SJCRH30 (cell line): ENCODE results near the gene PTGFRN. TPM values are rescaled to one million over a fixed set of nuclear protein-coding genes. Genes with fewer than 3 reads are reported as not detected.
A peak's percentile ranks its signal among the peaks of the same experiment; 100 is the strongest.
"Not testable (repeated sequence)": the region's sequence is repeated elsewhere in the genome, so short reads cannot be mapped to it uniquely, and the experiment has no call there.

ENCODE experiments used
- DNase-seq, 2 experiments: peaks; one replicate each; pipeline ENCODE4 v3.0.0-alpha.2; 2015 to 2020
- H3K27ac ChIP-seq: fragments of 250-450 bp; sonication (Bioruptor Pico); 2 replicates; pipeline ENCODE4 v1.5.1; 2020; ENCODE audit warnings: mild to moderate bottlenecking, moderate library complexity
- H3K27me3 ChIP-seq: fragments of 250-450 bp; sonication (Bioruptor Pico); 2 replicates; pipeline ENCODE4 v1.5.1; 2020; ENCODE audit warnings: mild to moderate bottlenecking, moderate library complexity
- H3K36me3 ChIP-seq: fragments of 250-450 bp; sonication (Bioruptor Pico); 2 replicates; pipeline ENCODE4 v1.5.1; 2020; ENCODE audit warnings: mild to moderate bottlenecking, moderate library complexity
- H3K4me1 ChIP-seq: fragments of 250-450 bp; sonication (Bioruptor Pico); 2 replicates; pipeline ENCODE4 v1.5.1; 2020; ENCODE audit warnings: mild to moderate bottlenecking, moderate library complexity
- H3K4me3 ChIP-seq: fragments of 250-450 bp; sonication (Bioruptor Pico); 2 replicates; pipeline ENCODE4 v1.5.1; 2020; ENCODE audit warnings: mild to moderate bottlenecking, moderate library complexity
- H3K9me3 ChIP-seq: fragments of 250-450 bp; sonication (Bioruptor Pico); replicated peaks from 2 replicates; pipeline ENCODE4 v1.5.1; 2020; ENCODE audit warnings: mild to moderate bottlenecking, moderate library complexity
- total RNA-seq: library from RNA; depleted of rRNA; stranded (reverse); fragments of >200 nt; shearing (Covaris generic); gene quantifications from 2 replicates; pipeline ENCODE4 v1.2.3, GENCODE V29; 2014

The PTGFRN gene
- total RNA-seq, 1 experiment from 2014 or later, result 146 TPM

DNA sequence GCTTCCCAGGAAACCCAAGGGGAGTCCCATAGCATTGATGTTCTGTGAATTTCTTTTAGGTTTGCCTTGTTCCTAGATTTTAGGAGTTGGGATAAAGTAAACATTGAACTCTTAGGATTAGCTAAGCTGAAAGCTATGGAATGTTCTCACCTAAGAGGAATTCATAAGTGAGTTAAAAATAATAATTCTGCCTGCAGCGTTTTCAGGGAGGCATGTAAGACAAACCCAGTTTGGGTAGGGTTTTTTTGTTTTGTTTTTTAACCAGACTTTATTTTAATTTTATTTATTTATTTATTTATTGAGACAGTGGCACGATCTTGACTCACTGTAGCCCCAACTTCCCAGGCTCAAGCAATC is 62.9 kb downstream of the PTGFRN start:
- Histone ChIP-seq H3K9me3 (peaks cover 9% of the 10 kb centered on the region; the same call in 1 of the 2 replicates), H3K27ac (peak overlapping the region; percentile 62), H3K4me1 (peaks cover 29% of the 10 kb centered on the region), H3K36me3 (peaks cover 43% of the 10 kb centered on the region), H3K27me3 (no peaks in the 10 kb centered on the region), H3K4me3 (no peak overlapping the region)
- DNase-seq, result no peak

DNA sequence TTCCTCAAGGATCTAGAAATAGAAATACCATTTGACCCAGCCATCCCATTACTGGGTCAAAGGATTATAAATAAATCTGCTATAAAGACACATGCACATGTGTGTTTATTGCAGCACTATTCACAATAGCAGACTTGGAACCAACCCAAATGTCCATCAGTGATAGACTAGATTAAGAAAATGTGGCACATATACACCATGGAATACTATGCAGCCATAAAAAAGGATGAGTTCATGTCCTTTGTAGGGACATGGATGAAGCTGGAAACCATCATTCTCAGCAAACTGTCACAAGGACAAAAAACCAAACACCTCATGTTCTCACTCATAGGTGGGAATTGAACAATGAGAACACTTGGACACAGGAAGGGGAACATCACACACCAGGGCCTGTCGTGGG is 70.6 kb downstream of the PTGFRN start:
- not testable (repeated sequence) for H3K27ac ChIP-seq, H3K9me3 ChIP-seq, H3K4me3 ChIP-seq, DNase-seq, H3K27me3 ChIP-seq, H3K4me1 ChIP-seq
- peaks cover 16% of the 10 kb centered on the region for H3K36me3 ChIP-seq

DNA sequence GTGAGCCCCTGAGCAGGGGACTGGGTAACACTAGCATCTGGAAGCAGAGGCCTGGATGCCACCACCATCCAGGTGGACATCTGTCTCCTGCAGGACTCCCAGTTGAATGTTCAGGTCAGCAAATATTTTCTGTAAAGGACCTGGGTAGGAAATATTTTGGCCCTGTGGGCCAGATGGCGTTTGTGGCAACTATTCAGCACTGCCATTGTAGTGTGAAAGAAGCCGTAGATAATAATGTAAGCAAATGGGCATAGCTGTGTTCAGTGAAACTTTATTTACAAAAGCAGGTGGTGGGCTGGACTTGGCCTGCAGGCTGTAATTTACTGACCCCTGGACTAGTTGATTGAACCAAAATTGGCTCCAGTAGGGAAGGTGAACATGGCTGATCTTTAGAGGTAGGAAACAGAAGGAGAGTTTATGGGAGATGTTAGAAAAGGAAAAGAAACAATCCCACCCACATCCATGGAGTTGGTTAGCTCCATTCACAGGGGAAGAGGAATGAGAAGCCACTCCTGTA is 71.9 kb downstream of the PTGFRN start:
- Histone ChIP-seq H3K4me3 (no peak overlapping the region), H3K27me3 (no peaks in the 10 kb centered on the region), H3K9me3 (peaks cover 5% of the 10 kb centered on the region; the same call in 1 of the 2 replicates), H3K27ac (no peak overlapping the region), H3K36me3 (0 out of 2 replicates have a peak, but pooled peaks cover 3% of the 10 kb centered on the region), H3K4me1 (no peaks in the 10 kb centered on the region)
- no peak for DNase-seq

DNA sequence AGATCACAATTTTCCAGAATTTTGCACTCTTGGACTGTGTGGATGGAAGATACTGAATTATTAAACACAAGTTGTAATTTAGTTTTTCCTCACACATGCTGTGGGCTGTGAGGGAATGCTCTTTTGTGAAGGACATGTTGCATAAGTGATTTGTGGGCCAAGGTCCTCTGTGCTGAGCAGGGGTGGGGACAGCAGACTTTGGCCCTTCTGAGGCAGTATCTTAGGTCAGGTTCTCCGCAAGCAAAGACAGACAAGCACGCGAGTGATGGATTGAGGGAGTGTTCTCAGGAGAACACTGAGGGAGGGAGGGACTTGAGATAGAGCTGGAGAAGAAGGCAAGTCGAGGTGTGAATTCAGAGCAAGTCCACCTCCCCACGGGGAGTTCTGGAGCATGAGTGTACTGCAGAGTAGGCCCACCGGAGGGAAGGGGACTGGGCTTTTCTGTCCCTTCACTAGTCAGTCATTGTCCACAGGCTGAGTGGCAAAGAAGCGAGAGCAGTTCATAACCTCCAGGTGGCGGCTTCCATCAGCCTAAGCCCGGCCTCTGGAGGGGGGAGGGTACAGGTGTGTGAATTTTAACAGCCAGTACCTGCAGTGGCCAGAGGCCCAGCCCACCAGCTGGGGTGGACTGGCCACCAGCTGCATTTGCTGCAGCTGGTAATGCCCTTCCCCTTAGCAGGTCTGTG is 72.7 kb downstream of the PTGFRN start:
- no peaks in the 10 kb centered on the region for H3K27me3 ChIP-seq
- no peaks in the 10 kb centered on the region; the same call in 1 of the 2 replicates for H3K9me3 ChIP-seq
- peaks cover 7% of the 10 kb centered on the region; the same call in 1 of the 2 replicates for H3K36me3 ChIP-seq
- no peaks in the 10 kb centered on the region for H3K4me1 ChIP-seq
- no peak overlapping the region for H3K27ac ChIP-seq
- no peak for DNase-seq
- no peak overlapping the region for H3K4me3 ChIP-seq

DNA sequence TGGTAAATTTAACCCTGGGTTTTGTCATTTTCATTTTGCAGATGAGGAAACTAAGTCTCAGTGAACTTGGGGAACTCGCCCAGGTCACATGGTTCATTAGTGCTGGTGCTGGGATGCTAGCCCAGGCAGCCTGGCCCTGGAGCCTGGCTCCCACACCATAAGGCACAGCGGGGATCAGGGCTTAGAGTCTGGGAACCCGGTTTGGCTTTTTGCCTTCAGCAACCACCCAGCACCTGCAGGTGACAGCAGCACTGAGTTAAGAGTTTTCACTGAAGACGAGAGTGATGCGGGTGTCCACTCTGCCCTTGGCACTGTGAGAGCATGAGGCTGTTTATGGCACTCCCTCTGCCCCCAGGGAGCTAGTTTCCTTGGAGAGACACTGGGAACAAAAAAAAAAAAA is 73.4 kb downstream of the PTGFRN start:
- no peak overlapping the region for H3K27ac ChIP-seq
- no peak overlapping the region for H3K4me3 ChIP-seq
- H3K9me3 ChIP-seq, result no peaks in the 10 kb centered on the region; the same call in 1 of the 2 replicates
- no peak for DNase-seq
- H3K36me3 ChIP-seq, result peaks cover 7% of the 10 kb centered on the region; the same call in 1 of the 2 replicates
- no peaks in the 10 kb centered on the region for H3K4me1 ChIP-seq
- H3K27me3 ChIP-seq, result no peaks in the 10 kb centered on the region

DNA sequence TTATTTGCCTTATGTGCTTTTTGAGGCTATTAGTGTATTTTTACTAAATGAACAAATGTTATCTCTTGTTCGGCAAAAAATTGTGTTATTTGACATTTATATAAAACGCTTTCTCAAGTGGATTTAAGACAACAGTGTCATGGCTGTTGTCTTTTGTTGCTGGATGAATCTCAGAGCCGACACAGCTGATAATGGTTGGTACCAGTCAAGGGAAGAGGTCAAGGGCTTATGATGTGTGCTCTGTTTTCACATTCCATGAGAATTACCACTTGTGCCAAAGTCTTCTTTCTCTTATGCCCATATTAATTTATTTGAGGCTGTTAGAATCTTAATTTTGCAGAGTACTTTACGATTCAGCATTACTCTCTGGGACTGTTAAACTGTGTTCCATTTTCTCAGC is 74.0 kb downstream of the PTGFRN start:
- Histone ChIP-seq H3K27me3 (no peaks in the 10 kb centered on the region), H3K27ac (no peak overlapping the region), H3K4me1 (no peaks in the 10 kb centered on the region), H3K9me3 (no peaks in the 10 kb centered on the region; the same call in 1 of the 2 replicates), H3K36me3 (peaks cover 7% of the 10 kb centered on the region; the same call in 1 of the 2 replicates), H3K4me3 (no peak overlapping the region)
- DNase-seq, result no peak

DNA sequence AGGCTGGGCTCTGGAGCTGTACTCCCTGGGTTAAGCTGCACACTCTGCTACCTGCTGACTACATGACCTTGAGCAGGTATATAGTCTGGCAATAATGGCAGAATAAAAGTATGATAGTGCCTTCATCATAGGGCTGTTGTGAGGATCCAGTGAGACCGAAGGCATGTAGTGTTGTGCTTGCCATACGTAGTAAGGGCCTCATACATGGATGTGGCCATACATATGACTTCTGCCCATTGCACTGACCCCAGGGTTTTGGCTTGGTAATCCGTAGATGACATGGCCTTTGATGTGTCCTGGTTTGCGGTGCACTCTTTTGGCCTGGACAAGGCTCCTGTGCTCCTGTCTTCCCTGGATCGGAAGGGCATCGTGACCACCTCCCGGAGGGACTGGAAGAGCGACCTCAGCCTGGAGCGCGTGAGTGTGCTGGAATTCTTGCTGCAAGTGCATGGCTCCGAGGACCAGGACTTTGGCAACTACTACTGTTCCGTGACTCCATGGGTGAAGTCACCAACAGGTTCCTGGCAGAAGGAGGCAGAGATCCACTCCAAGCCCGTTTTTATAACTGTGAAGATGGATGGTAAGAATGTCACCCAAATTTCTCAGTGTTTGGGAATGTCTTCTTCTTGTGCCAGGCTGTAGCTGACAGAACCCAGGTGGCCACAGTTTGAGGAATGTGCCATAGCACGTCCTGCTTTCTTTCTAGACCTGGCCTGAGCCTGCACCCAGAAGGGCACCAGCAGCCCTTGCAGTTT is 74.9 kb downstream of the PTGFRN start:
- H3K4me3 ChIP-seq, result no peak overlapping the region
- no peak overlapping the region for H3K27ac ChIP-seq
- peaks cover 2% of the 10 kb centered on the region for H3K4me1 ChIP-seq
- no peak for DNase-seq
- no peaks in the 10 kb centered on the region; the same call in 1 of the 2 replicates for H3K9me3 ChIP-seq
- H3K27me3 ChIP-seq, result no peaks in the 10 kb centered on the region
- H3K36me3 ChIP-seq, result peaks cover 7% of the 10 kb centered on the region; the same call in 1 of the 2 replicates

DNA sequence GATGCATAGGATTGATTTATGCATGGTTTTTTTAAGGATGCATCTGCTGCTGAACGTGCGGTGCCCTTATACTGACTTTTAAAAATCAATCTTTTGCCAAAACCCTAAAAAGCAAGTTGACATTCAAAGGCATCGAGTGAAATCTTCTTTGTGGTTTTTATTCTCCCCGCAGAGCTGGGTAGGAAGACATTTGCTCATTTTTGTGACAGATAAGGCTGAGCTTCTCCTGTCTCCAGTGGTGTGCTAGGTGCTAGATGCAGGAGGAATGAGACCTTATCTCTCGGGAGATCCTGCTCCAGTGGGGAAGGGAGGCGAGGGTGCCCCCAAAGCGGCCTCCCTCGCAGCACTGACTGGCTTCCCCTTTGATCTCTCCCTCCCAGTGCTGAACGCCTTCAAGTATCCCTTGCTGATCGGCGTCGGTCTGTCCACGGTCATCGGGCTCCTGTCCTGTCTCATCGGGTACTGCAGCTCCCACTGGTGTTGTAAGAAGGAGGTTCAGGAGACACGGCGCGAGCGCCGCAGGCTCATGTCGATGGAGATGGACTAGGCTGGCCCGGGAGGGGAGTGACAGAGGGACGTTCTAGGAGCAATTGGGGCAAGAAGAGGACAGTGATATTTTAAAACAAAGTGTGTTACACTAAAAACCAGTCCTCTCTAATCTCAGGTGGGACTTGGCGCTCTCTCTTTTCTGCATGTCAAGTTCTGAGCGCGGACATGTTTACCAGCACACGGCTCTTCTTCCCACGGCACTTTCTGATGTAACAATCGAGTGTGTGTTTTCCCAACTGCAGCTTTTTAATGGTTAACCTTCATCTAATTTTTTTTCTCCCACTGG is 76.9 kb downstream of the PTGFRN start:
- DNase-seq, result no peak
- Histone ChIP-seq H3K27ac (no peak overlapping the region), H3K4me3 (no peak overlapping the region), H3K27me3 (no peaks in the 10 kb centered on the region), H3K4me1 (peaks cover 19% of the 10 kb centered on the region), H3K36me3 (peaks cover 7% of the 10 kb centered on the region; the same call in 1 of the 2 replicates), H3K9me3 (no peaks in the 10 kb centered on the region)

DNA sequence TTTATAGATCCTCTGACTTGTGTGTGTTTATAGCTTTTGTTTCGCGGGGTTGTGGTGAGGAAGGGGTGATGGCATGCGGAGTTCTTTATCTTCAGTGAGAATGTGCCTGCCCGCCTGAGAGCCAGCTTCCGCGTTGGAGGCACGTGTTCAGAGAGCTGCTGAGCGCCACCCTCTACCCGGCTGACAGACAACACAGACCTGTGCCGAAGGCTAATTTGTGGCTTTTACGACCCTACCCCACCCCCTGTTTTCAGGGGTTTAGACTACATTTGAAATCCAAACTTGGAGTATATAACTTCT is 77.5 kb downstream of the PTGFRN start:
- DNase-seq, result no peak
- Histone ChIP-seq H3K4me3 (no peak overlapping the region), H3K9me3 (no peaks in the 10 kb centered on the region), H3K27ac (no peak overlapping the region), H3K4me1 (peaks cover 19% of the 10 kb centered on the region), H3K27me3 (no peaks in the 10 kb centered on the region), H3K36me3 (peaks cover 7% of the 10 kb centered on the region; the same call in 1 of the 2 replicates)

DNA sequence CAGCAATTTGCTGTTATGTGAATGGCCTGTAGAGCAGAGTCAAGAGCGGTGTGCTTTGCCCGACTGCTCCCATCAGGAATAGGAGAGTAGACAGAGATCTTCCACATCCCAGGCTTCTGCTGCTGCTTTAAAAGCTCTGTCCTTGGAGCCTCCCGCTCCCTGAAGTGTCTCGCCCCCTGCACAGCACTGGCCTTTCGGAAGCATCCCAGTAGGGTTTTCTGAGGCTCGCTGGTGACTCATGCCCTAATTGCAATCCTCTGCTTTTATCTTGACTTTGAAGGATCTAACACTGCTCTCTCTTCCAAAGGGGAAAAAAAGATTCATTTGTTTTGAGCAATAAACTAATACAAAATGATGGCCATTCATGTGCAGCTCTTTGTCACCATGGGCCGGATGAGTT is 78.5 kb downstream of the PTGFRN start:
- Histone ChIP-seq H3K36me3 (peaks cover 10% of the 10 kb centered on the region; the same call in 1 of the 2 replicates), H3K4me3 (no peak overlapping the region), H3K4me1 (peaks cover 19% of the 10 kb centered on the region), H3K9me3 (no peaks in the 10 kb centered on the region), H3K27me3 (no peaks in the 10 kb centered on the region), H3K27ac (no peak overlapping the region)
- DNase-seq, result no peak

DNA sequence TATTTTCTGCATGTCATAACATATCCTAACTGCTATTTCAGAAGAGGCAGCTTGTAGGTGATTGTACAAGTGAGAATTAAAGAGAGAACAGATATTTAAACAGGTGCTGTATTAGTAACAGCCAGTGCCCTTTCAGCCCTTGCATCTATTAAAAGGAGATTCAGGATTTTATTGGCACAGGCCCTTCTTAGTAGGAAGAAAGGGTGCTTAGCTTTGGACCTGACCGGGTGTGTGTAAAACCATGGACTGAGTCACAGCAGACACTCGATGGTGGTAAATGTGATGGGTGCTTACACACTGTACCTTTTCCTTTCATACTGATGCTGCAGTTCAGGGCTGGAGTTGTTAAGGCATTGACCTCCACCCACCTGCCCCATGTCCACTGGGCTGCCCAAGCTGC is 79.2 kb downstream of the PTGFRN start:
- Histone ChIP-seq H3K36me3 (peaks cover 10% of the 10 kb centered on the region; the same call in 1 of the 2 replicates), H3K27ac (no peak overlapping the region), H3K9me3 (no peaks in the 10 kb centered on the region), H3K27me3 (no peaks in the 10 kb centered on the region), H3K4me3 (no peak overlapping the region), H3K4me1 (peaks cover 19% of the 10 kb centered on the region)
- no peak for DNase-seq

DNA sequence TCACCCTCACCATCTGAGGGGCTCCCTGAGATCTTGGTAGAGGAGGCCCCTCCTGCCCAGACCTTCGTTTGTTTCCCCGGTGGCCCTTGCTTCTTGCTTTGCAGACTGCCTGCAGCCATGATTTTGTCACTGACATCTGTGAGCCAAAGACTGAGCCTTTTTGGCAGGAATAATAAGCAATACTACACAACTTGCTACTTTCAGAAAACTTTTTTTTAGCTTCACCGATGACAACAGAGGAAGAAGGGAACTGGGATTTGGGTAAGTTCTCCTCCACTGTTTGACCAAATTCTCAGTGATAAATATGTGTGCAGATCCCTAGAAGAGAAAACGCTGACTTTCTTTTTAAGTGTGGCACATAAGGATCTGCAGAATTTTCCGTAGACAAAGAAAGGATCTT is 80.1 kb downstream of the PTGFRN start:
- Histone ChIP-seq H3K4me3 (no peak overlapping the region), H3K9me3 (no peaks in the 10 kb centered on the region), H3K4me1 (peaks cover 19% of the 10 kb centered on the region), H3K27me3 (no peaks in the 10 kb centered on the region), H3K27ac (peak overlapping the region; percentile 75), H3K36me3 (peaks cover 10% of the 10 kb centered on the region; the same call in 1 of the 2 replicates)
- no peak for DNase-seq

DNA sequence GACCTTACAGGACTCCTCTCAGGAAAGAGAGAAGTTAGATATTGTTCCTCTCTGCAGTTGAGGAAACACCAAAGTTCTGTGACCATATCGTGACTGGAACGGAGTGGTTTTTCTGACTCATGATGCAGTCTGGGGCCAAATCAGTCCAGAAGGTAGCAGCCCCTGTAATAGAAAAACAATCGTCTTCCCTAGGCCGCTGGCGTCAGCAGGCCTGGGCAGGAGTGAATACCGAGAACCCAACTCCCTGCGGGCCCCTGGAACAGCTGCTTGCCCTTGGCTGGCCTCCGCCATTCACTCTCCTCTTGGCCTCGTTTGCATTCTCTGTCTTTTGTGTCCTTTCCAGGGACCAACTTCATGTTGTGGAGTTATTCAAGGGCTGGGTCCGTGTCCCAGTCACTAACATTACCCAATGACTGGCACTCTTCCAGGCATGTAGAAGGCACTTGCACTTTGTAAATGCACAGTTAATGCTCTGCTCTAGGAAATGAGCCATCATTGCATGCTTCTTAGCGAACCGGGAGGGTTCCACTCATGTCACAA is 81.0 kb downstream of the PTGFRN start:
- peak; percentile 92 to 94 for DNase-seq
- H3K4me1 ChIP-seq, result peaks cover 19% of the 10 kb centered on the region
- H3K9me3 ChIP-seq, result no peaks in the 10 kb centered on the region
- peaks cover 7% of the 10 kb centered on the region; the same call in 1 of the 2 replicates for H3K36me3 ChIP-seq
- peak overlapping the region; percentile 75 for H3K27ac ChIP-seq
- no peak overlapping the region for H3K4me3 ChIP-seq
- H3K27me3 ChIP-seq, result no peaks in the 10 kb centered on the region

DNA sequence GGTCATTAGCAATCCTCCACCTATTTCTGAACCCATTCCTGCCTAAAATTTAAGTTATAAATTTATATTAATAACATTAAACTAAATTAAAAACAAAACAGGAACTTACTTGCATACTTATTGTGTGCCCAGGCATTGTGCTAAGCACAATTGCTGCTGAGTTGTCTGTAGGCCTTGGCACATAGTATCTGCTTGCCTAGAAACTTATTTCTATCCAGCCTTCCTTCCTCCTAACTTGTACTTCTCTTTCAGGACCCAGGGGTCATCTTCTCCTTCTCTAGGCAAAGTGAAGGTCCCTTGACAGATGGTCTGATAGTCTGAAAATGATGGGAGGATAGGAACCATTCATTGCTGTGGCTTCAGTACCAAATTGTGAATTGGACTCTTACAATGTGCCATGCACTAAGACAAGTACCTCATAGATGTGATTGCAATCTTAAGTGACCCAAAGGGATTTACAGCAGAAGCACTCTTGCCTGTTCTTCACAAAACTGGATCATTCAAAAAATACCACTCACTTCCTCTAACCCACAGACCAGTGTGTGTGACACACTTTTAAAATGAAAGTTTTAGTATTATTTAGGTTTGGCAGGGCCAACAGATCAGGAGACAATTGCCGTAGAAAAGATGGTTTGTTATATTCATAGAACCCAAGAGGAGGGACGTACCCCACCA is 81.6 kb downstream of the PTGFRN start:
- Histone ChIP-seq H3K4me1 (peaks cover 19% of the 10 kb centered on the region), H3K27ac (peak overlapping the region; percentile 75), H3K4me3 (no peak overlapping the region), H3K27me3 (no peaks in the 10 kb centered on the region), H3K36me3 (peaks cover 7% of the 10 kb centered on the region; the same call in 1 of the 2 replicates), H3K9me3 (no peaks in the 10 kb centered on the region)
- DNase-seq, result no peak
